Mesenchymal stem cell (in vitro differentiated cells and primary cell): ENCODE measurements around the gene KCNK10.

Experiments
- DNase-seq: peaks from one replicate; pipeline ENCODE4 v3.0.0-alpha.2; 2013
- H2AFZ ChIP-seq: one replicate; pipeline ENCODE4 v1.6.1; 2013; ENCODE audit warnings: low read depth, mild to moderate bottlenecking, control low read depth, inconsistent platforms, low read length, moderate library complexity
- H2AK5ac ChIP-seq: 2 replicates; pipeline ENCODE4 v1.6.1; 2013; ENCODE audit warnings: low read length, moderate library complexity, mild to moderate bottlenecking, inconsistent platforms; ENCODE audit not compliant: severe bottlenecking
- H2BK120ac ChIP-seq: one replicate; pipeline ENCODE4 v1.6.1; 2013; ENCODE audit warnings: low read depth, mild to moderate bottlenecking, inconsistent platforms, low read length, moderate library complexity
- H2BK12ac ChIP-seq, 2 experiments: one replicate each; pipeline ENCODE4 v1.6.1; 2013; ENCODE audit warnings: inconsistent platforms in 2 of 2, low read length in 2 of 2, mild to moderate bottlenecking in 2 of 2, moderate library complexity in 2 of 2, control low read depth in 1 of 2
- H2BK15ac ChIP-seq: one replicate; pipeline ENCODE4 v1.6.1; 2013; ENCODE audit warnings: mild to moderate bottlenecking, low read depth, inconsistent platforms; ENCODE audit not compliant: poor library complexity, severe bottlenecking
- H2BK5ac ChIP-seq: 2 replicates; pipeline ENCODE4 v1.6.1; 2013; ENCODE audit warnings: low read depth, mild to moderate bottlenecking, low read length, control low read depth, inconsistent platforms; ENCODE audit not compliant: poor library complexity, severe bottlenecking
- H3K14ac ChIP-seq, 2 experiments: one replicate each; pipeline ENCODE4 v1.6.1; 2013; ENCODE audit warnings: inconsistent platforms in 2 of 2, low read length in 2 of 2, control low read depth in 1 of 2, mild to moderate bottlenecking in 1 of 2, moderate library complexity in 1 of 2
- H3K18ac ChIP-seq, 2 experiments: one replicate each; pipeline ENCODE4 v1.6.1; 2013; ENCODE audit warnings: inconsistent platforms in 2 of 2, low read length in 2 of 2, control low read depth in 1 of 2, low read depth in 1 of 2, mild to moderate bottlenecking in 1 of 2
- H3K23ac ChIP-seq, 2 experiments: one replicate each; pipeline ENCODE4 v1.6.1; 2013; ENCODE audit warnings: inconsistent platforms in 2 of 2, low read length in 2 of 2, mild to moderate bottlenecking in 2 of 2, moderate library complexity in 2 of 2, control low read depth in 1 of 2
- H3K27ac ChIP-seq: 2 replicates; pipeline ENCODE4 v1.5.1; 2013; ENCODE audit warnings: mild to moderate bottlenecking, moderate library complexity, low read length, control low read depth, inconsistent platforms; ENCODE audit not compliant: poor library complexity, severe bottlenecking
- H3K27me3 ChIP-seq, 2 experiments: 2 replicates each; pipeline versions ENCODE4 v1.6.1 to v1.7.0; 2013; ENCODE audit warnings: low read length in 2 of 2, mild to moderate bottlenecking in 2 of 2, moderate library complexity in 2 of 2, control low read depth in 1 of 2, inconsistent platforms in 1 of 2; ENCODE audit not compliant: control insufficient read depth in 1 of 2, insufficient read depth in 1 of 2
- H3K36me3 ChIP-seq, 2 experiments: 2 replicates each; pipeline versions ENCODE4 v1.6.1 to v1.7.0; 2013; ENCODE audit warnings: low read length in 2 of 2, control low read depth in 1 of 2, inconsistent platforms in 1 of 2, low read depth in 1 of 2, mild to moderate bottlenecking in 1 of 2; ENCODE audit not compliant: insufficient read depth in 2 of 2, control insufficient read depth in 1 of 2
- H3K4ac ChIP-seq, 2 experiments: one replicate each; pipeline ENCODE4 v1.6.1; 2013; ENCODE audit warnings: inconsistent platforms in 2 of 2, low read length in 2 of 2, mild to moderate bottlenecking in 2 of 2, moderate library complexity in 2 of 2, control low read depth in 1 of 2, low read depth in 1 of 2
- H3K4me1 ChIP-seq: 2 replicates; pipeline ENCODE4 v1.6.1; 2013; ENCODE audit warnings: low read depth, low read length, control low read depth; ENCODE audit not compliant: control insufficient read depth, insufficient read depth
- H3K4me2 ChIP-seq: 2 replicates; pipeline ENCODE4 v1.6.1; 2013; ENCODE audit warnings: low read length, mild to moderate bottlenecking, inconsistent platforms; ENCODE audit not compliant: poor library complexity, severe bottlenecking
- H3K4me3 ChIP-seq, 2 experiments: 2 replicates each; pipeline versions ENCODE4 v1.5.1 to v1.7.0; 2013; ENCODE audit warnings: low read length in 2 of 2, mild to moderate bottlenecking in 2 of 2, control low read depth in 1 of 2, low read depth in 1 of 2; ENCODE audit not compliant: insufficient read depth in 1 of 2
- H3K79me1 ChIP-seq: replicated peaks from 2 replicates; pipeline ENCODE4 v1.6.1; 2013; ENCODE audit warnings: mild to moderate bottlenecking, control low read depth, low read length, inconsistent platforms; ENCODE audit not compliant: poor library complexity, severe bottlenecking
- H3K9ac ChIP-seq: 2 replicates; pipeline ENCODE4 v1.7.0; 2013; ENCODE audit warnings: mild to moderate bottlenecking, low read length, moderate library complexity
- H3K9me3 ChIP-seq: 2 replicates; pipeline ENCODE4 v1.7.0; 2013; ENCODE audit warnings: mild to moderate bottlenecking, low read length; ENCODE audit not compliant: control insufficient read depth
- H4K8ac ChIP-seq: one replicate; pipeline ENCODE4 v1.6.1; 2013; ENCODE audit warnings: inconsistent platforms, mild to moderate bottlenecking, low read length, moderate library complexity
- H4K91ac ChIP-seq: one replicate; pipeline ENCODE4 v1.6.1; 2013; ENCODE audit warnings: mild to moderate bottlenecking, low read length, inconsistent platforms
- WGBS: methylation state at CpG from one replicate; pipeline ENCODE4 v1.1.7; 2013; ENCODE audit warnings: mixed read lengths; 5-methylcytosine and 5-hydroxymethylcytosine counted together

The KCNK10 gene

GRCh38 chr14:88324930-88325329, 1.9 kb upstream of the KCNK10 start:
- Histone ChIP-seq H3K4me3 (no peak overlapping the region), H3K36me3 (no peaks in the 10 kb centered on the region), H3K4ac (no peak overlapping the region), H3K79me1 (no peaks in the 10 kb centered on the region), H4K8ac (no peak overlapping the region), H3K27ac (no peak overlapping the region), H3K4me2 (no peak overlapping the region), H4K91ac (no peak overlapping the region), H3K18ac (no peak overlapping the region), H3K27me3 (peaks cover 71 to 86% of the 10 kb centered on the region in 2 experiments), H3K4me1 (peaks cover 19% of the 10 kb centered on the region), H2BK15ac (no peak overlapping the region), H2AK5ac (no peak overlapping the region), H3K23ac (no peak overlapping the region), H2BK12ac (no peak overlapping the region), H2BK120ac (no peak overlapping the region), H3K9ac (no peak overlapping the region), H2AFZ (no peak overlapping the region), H3K14ac (no peak overlapping the region), H3K9me3 (no peaks in the 10 kb centered on the region), H2BK5ac (no peak overlapping the region)
- DNase-seq: no peak
- 65% methylated on average over 5 of the region's 6 CpGs for WGBS

GRCh38 chr14:88324491-88324890, 1.4 kb upstream of the KCNK10 start:
- Histone ChIP-seq H3K9ac (no peak overlapping the region), H3K23ac (no peak overlapping the region), H3K4me3 (no peak overlapping the region), H2AFZ (no peak overlapping the region), H3K9me3 (no peaks in the 10 kb centered on the region), H3K36me3 (no peaks in the 10 kb centered on the region), H4K8ac (no peak overlapping the region), H2BK120ac (no peak overlapping the region), H4K91ac (no peak overlapping the region), H2BK5ac (no peak overlapping the region), H3K4ac (no peak overlapping the region), H2BK15ac (no peak overlapping the region), H2AK5ac (no peak overlapping the region), H3K79me1 (no peaks in the 10 kb centered on the region), H2BK12ac (no peak overlapping the region), H3K14ac (no peak overlapping the region), H3K27me3 (peaks cover 76 to 90% of the 10 kb centered on the region in 2 experiments), H3K4me2 (no peak overlapping the region), H3K4me1 (peaks cover 19% of the 10 kb centered on the region), H3K18ac (no peak overlapping the region), H3K27ac (no peak overlapping the region)
- 72% methylated on average over 4 of the region's 4 CpGs for WGBS
- DNase-seq: no peak

GRCh38 chr14:88323523-88324199, 592 bp upstream of the KCNK10 start:
- Histone ChIP-seq H3K4me1 (peaks cover 19% of the 10 kb centered on the region), H3K9me3 (no peaks in the 10 kb centered on the region), H3K4me3 (peak overlapping the region; percentile 55 to 59), H3K79me1 (no peaks in the 10 kb centered on the region), H3K27ac (no peak overlapping the region), H2BK15ac (no peak overlapping the region), H4K8ac (no peak overlapping the region), H2AFZ (peak overlapping the region; percentile 46), H3K4ac (no peak overlapping the region), H2BK12ac (no peak overlapping the region), H2AK5ac (no peak overlapping the region), H3K18ac (no peak overlapping the region), H3K36me3 (no peaks in the 10 kb centered on the region), H3K9ac (no peak overlapping the region), H3K4me2 (peak overlapping the region; percentile 86), H2BK5ac (no peak overlapping the region), H3K27me3 (peaks cover 83 to 95% of the 10 kb centered on the region in 2 experiments), H4K91ac (no peak overlapping the region), H2BK120ac (no peak overlapping the region), H3K23ac (no peak overlapping the region), H3K14ac (no peak overlapping the region)
- peak; percentile 1 for DNase-seq
- WGBS: 3% methylated on average over 40 of the region's 69 CpGs

- Histone ChIP-seq H3K18ac (no peak overlapping the region), H2BK15ac (no peak overlapping the region), H4K91ac (no peak overlapping the region), H3K9me3 (no peaks in the 10 kb centered on the region), H3K27me3 (peaks cover 88 to 95% of the 10 kb centered on the region in 2 experiments), H3K4me1 (peaks cover 19% of the 10 kb centered on the region), H4K8ac (no peak overlapping the region), H3K4me3 (peak overlapping the region in 1 of 2 experiments; percentile 49), H2AK5ac (no peak overlapping the region), H3K79me1 (no peaks in the 10 kb centered on the region), H2AFZ (no peak overlapping the region), H3K9ac (no peak overlapping the region), H3K4ac (no peak overlapping the region), H3K14ac (no peak overlapping the region), H3K36me3 (no peaks in the 10 kb centered on the region), H3K27ac (no peak overlapping the region), H2BK5ac (no peak overlapping the region), H2BK120ac (no peak overlapping the region), H3K23ac (no peak overlapping the region), H2BK12ac (no peak overlapping the region), H3K4me2 (peak overlapping the region; percentile 86)
- DNase-seq: no peak
- WGBS: 23% methylated on average over 18 of the region's 26 CpGs
These were observed 474 bp downstream of the KCNK10 start for GRCh38 chr14:88322504-88323085.
